Natural killer cell (primary cell): ENCODE measurements around the gene SLC1A7. TPM values are rescaled to one million over a fixed set of nuclear protein-coding genes. Genes with fewer than 3 reads are reported as not detected.
"Not testable (repeated sequence)": the region's sequence is repeated elsewhere in the genome, so short reads cannot be mapped to it uniquely, and the experiment has no call there.

ENCODE experiments used
- ATAC-seq, 3 donors: fragments of 150-1000 bp in 2 of 3; fragments of 200-7000 bp in 1 of 3; cut with Tn5 transposase; 1 replicate in 1 of 3; 2 replicates in 2 of 3; pipeline ENCODE4 v1.10.0; 2021; ENCODE audit warnings: mild to moderate bottlenecking in 2 of 3, moderate library complexity in 2 of 3
- DNase-seq, 2 donors: peaks; one replicate each; pipeline versions ENCODE4 v3.0.0 to v3.0.0-alpha.2; 2013 to 2021; ENCODE audit warnings: mixed read lengths in 1 of 2
- H3K27ac ChIP-seq: one replicate; pipeline ENCODE4 v1.5.1; 2013; ENCODE audit warnings: mild to moderate bottlenecking, low read length
- H3K27me3 ChIP-seq: one replicate; pipeline ENCODE4 v1.6.1; 2013; ENCODE audit warnings: low read length; ENCODE audit not compliant: control insufficient read depth, insufficient read depth
- H3K36me3 ChIP-seq: one replicate; pipeline ENCODE4 v1.6.1; 2013; ENCODE audit warnings: low read length; ENCODE audit not compliant: control insufficient read depth, insufficient read depth
- H3K4me1 ChIP-seq: one replicate; pipeline ENCODE4 v1.6.1; 2013; ENCODE audit warnings: low read length; ENCODE audit not compliant: control insufficient read depth, insufficient read depth
- H3K4me3 ChIP-seq: one replicate; pipeline ENCODE4 v1.5.1; 2013; ENCODE audit warnings: low read length
- H3K9me3 ChIP-seq: one replicate; pipeline ENCODE4 v1.6.1; 2013; ENCODE audit warnings: low read length; ENCODE audit not compliant: control insufficient read depth, insufficient read depth
- H3K27ac Mint-ChIP-seq, 2 donors: one replicate each; pipeline ENCODE4 v1.8.0; 2022; ENCODE audit warnings: mild to moderate bottlenecking in 2 of 2, mixed read lengths in 2 of 2, moderate library complexity in 1 of 2
- H3K27me3 Mint-ChIP-seq, 2 donors: one replicate each; pipeline ENCODE4 v1.8.0; 2022; ENCODE audit warnings: low read depth in 2 of 2, mixed read lengths in 2 of 2
- H3K36me3 Mint-ChIP-seq: one replicate; pipeline ENCODE4 v1.8.0; 2022; ENCODE audit warnings: mixed read lengths
- H3K4me1 Mint-ChIP-seq, 2 donors: one replicate each; pipeline ENCODE4 v1.8.0; 2022; ENCODE audit warnings: mixed read lengths in 2 of 2
- H3K4me3 Mint-ChIP-seq: one replicate; pipeline ENCODE4 v1.8.0; 2022; ENCODE audit warnings: mild to moderate bottlenecking, moderate library complexity, mixed read lengths
- H3K9me3 Mint-ChIP-seq, 2 donors: one replicate each; pipeline ENCODE4 v1.8.0; 2022; ENCODE audit warnings: mixed read lengths in 2 of 2
- CTCF ChIP-seq: fragments of 200-600 bp; IDR thresholded peaks from one replicate; pipeline ENCODE4 v1.8.0; 2022; ENCODE audit warnings: antibody characterized with exemption
- WGBS: methylation state at CpG from one replicate; pipeline ENCODE4 v1.1.7; 2013; ENCODE audit warnings: missing lambda C conversion rate; ENCODE audit not compliant: insufficient coverage; 5-methylcytosine and 5-hydroxymethylcytosine counted together
- intact Hi-C: fragments of 100-400 bp; cut with micrococcal nuclease; formaldehyde crosslinking; loops from one replicate; pipeline ENCODE4 v1.14.2; 2022
- total RNA-seq, 4 donors: library from RNA; stranded (reverse); fragments of 120-200 nt in 1 of 4; gene quantifications; one replicate each; pipeline versions ENCODE4 v1.2.3 to v1.2.4, GENCODE V29; 2013 to 2022

SLC1A7 gene
- total RNA-seq, 3 donors from 2014 or later (not counting 1 experiment from before 2014, with no cell fraction given), result 16.0 to 23.9 (median 20.5) TPM

GRCh38 chr1:53187401-53187800, 45.0 kb upstream of the SLC1A7 start:
- Mint-ChIP-seq H3K36me3 (no peaks in the 10 kb centered on the region), H3K4me1 (no peaks in the 10 kb centered on the region), H3K27ac (no peak overlapping the region), H3K4me3 (no peak overlapping the region), H3K9me3 (no peaks in the 10 kb centered on the region), H3K27me3 (peaks cover 0 to 11% of the 10 kb centered on the region in 2 donors)
- Histone ChIP-seq H3K27me3 (no peaks in the 10 kb centered on the region), H3K36me3 (no peaks in the 10 kb centered on the region), H3K4me1 (peaks cover 14% of the 10 kb centered on the region), H3K4me3 (no peak overlapping the region), H3K9me3 (no peaks in the 10 kb centered on the region), H3K27ac (no peak overlapping the region)
- ATAC-seq (no peak), DNase-seq (no peak)
- 96% methylated on average over 1 of the region's 1 CpG for WGBS
- no peak for TF ChIP-seq CTCF
- intact Hi-C loops, result loop anchor here (10.0 kb wide), 1 partner anchor 343 kb away; the partner anchor contains the start of gene ZYG11A

GRCh38 chr1:53186533-53186932, 44.1 kb upstream of the SLC1A7 start:
- intact Hi-C loops, result loop anchor here (10.0 kb wide), 1 partner anchor 342 kb away; the partner anchor contains the start of gene ZYG11A
- Histone ChIP-seq H3K27me3 (no peaks in the 10 kb centered on the region), H3K9me3 (no peaks in the 10 kb centered on the region), H3K36me3 (no peaks in the 10 kb centered on the region), H3K4me1 (peaks cover 22% of the 10 kb centered on the region), H3K27ac (no peak overlapping the region), H3K4me3 (no peak overlapping the region)
- TF ChIP-seq CTCF, result no peak
- DNase-seq (no peak), ATAC-seq (no peak)
- 82% methylated on average over 3 of the region's 3 CpGs for WGBS
- H3K36me3 Mint-ChIP-seq, result no peaks in the 10 kb centered on the region
- H3K27me3 Mint-ChIP-seq, result peaks cover 0 to 11% of the 10 kb centered on the region in 2 donors
- no peak overlapping the region for H3K4me3 Mint-ChIP-seq
- H3K27ac Mint-ChIP-seq, result no peak overlapping the region
- no peaks in the 10 kb centered on the region for H3K4me1 Mint-ChIP-seq
- H3K9me3 Mint-ChIP-seq, result no peaks in the 10 kb centered on the region

- TF ChIP-seq CTCF, result peak; percentile 54
- H3K4me1 Mint-ChIP-seq, DNase-seq, H3K36me3 ChIP-seq, H3K27ac Mint-ChIP-seq, H3K9me3 ChIP-seq, H3K4me3 ChIP-seq, H3K9me3 Mint-ChIP-seq, H3K36me3 Mint-ChIP-seq, H3K27me3 ChIP-seq, H3K27ac ChIP-seq, H3K4me3 Mint-ChIP-seq, ATAC-seq: not testable (repeated sequence)
- peaks cover 23% of the 10 kb centered on the region for H3K4me1 ChIP-seq
- no CpG with 5 or more reads among the region's 2 CpGs for WGBS
- peaks cover 0 to 11% of the 10 kb centered on the region in 2 donors for H3K27me3 Mint-ChIP-seq
- intact Hi-C loops, result loop anchor here (10.0 kb wide), 1 partner anchor 341 kb away; the partner anchor contains the start of gene ZYG11A
These were observed 43.5 kb upstream of the SLC1A7 start for GRCh38 chr1:53185955-53186297.
